Activated T-helper 1 cell treated with anti-CD3 and anti-CD28 coated beads, Interleukin-2, amount 50 U/mL, for 16 hours (primary cell): ENCODE measurements around the gene WIZ.

Experiments used
- DNase-seq, 2 donors: peaks; one replicate each; pipeline ENCODE4 v3.0.0-alpha.2; 2020; ENCODE audit warnings: low read depth in 1 of 2, low spot score in 1 of 2

WIZ gene

GRCh38 chr19:15445807-15446376 lies 3.9 kb downstream of the WIZ start:
- DNase-seq: no peak

- no peak for DNase-seq
Measured at GRCh38 chr19:15445227-15445605, 4.5 kb downstream of the WIZ start.

GRCh38 chr19:15444505-15445226 lies 5.1 kb downstream of the WIZ start:
- DNase-seq: no peak

GRCh38 chr19:15443838-15444237 lies 5.9 kb downstream of the WIZ start:
- DNase-seq: no peak

- no peak for DNase-seq
Measured at GRCh38 chr19:15443325-15443724, 6.4 kb downstream of the WIZ start.

GRCh38 chr19:15442142-15442920 lies 7.4 kb downstream of the WIZ start:
- DNase-seq: no peak

GRCh38 chr19:15441317-15441716 lies 8.4 kb downstream of the WIZ start:
- no peak for DNase-seq

- DNase-seq: no peak
Measured at GRCh38 chr19:15439821-15440641, 9.7 kb downstream of the WIZ start.

- DNase-seq: no peak
Measured at GRCh38 chr19:15439078-15439799, 10.5 kb downstream of the WIZ start.

GRCh38 chr19:15438577-15438976 lies 11.2 kb downstream of the WIZ start:
- no peak for DNase-seq

- DNase-seq: no peak
Measured at GRCh38 chr19:15438124-15438496, 11.6 kb downstream of the WIZ start.

- DNase-seq: no peak
Measured at GRCh38 chr19:15437355-15438123, 12.2 kb downstream of the WIZ start.

- DNase-seq: no peak
Measured at GRCh38 chr19:15436826-15437110, 13.0 kb downstream of the WIZ start.

GRCh38 chr19:15436012-15436825 lies 13.5 kb downstream of the WIZ start:
- DNase-seq: no peak

- no peak for DNase-seq
Measured at GRCh38 chr19:15433519-15434069, 16.2 kb downstream of the WIZ start.

GRCh38 chr19:15432629-15433518 lies 16.9 kb downstream of the WIZ start:
- peak; percentile 85 to 90 for DNase-seq

- DNase-seq: no peak
Measured at GRCh38 chr19:15432018-15432494, 17.7 kb downstream of the WIZ start.

- DNase-seq: no peak
Measured at GRCh38 chr19:15431396-15432017, 18.2 kb downstream of the WIZ start.
